Measurements from ENCODE around the gene RAB40B. TPM values are rescaled to one million over a fixed set of nuclear protein-coding genes. Genes with fewer than 3 reads are reported as not detected.

Gene RAB40B
- total RNA-seq, 2 experiments from 2014 or later, result 1.3 to 2.2 TPM

- POLR2A ChIA-PET, result interaction anchor here (1.6 kb wide), 1 partner anchor 9 kb away, joined by 4 read pairs; no protein-coding TSS in a partner anchor
- ATAC-seq (no peak), DNase-seq (no peak)
- CTCF ChIA-PET, result no interaction called here
- Mint-ChIP-seq H3K4me1 (ENCODE audit: low read depth) (peaks cover 5% of the 10 kb centered on the region), H3K4me3 (peak overlapping the region; percentile 40), H3K27me3 (ENCODE audit: low read depth) (peaks cover 14% of the 10 kb centered on the region), H3K27ac (no peak overlapping the region), H3K36me3 (ENCODE audit: low read depth) (no peaks in the 10 kb centered on the region), H3K9me3 (ENCODE audit: insufficient read depth) (peaks cover 13% of the 10 kb centered on the region)
Observed at GRCh38 chr17:82696916-82697807, 1.3 kb downstream of the RAB40B start.

GRCh38 chr17:82696259-82696658 is 2.2 kb downstream of the RAB40B start:
- Mint-ChIP-seq H3K4me3 (no peak overlapping the region), H3K9me3 (ENCODE audit: insufficient read depth) (peaks cover 13% of the 10 kb centered on the region), H3K36me3 (ENCODE audit: low read depth) (no peaks in the 10 kb centered on the region), H3K27me3 (ENCODE audit: low read depth) (peaks cover 14% of the 10 kb centered on the region), H3K4me1 (ENCODE audit: low read depth) (peaks cover 5% of the 10 kb centered on the region), H3K27ac (no peak overlapping the region)
- DNase-seq (peak; percentile 19), ATAC-seq (no peak)
- CTCF ChIA-PET, result no interaction called here
- POLR2A ChIA-PET, result no interaction called here

- H3K27me3 Mint-ChIP-seq (ENCODE audit: low read depth), result peaks cover 14% of the 10 kb centered on the region
- no peak overlapping the region for H3K27ac Mint-ChIP-seq
- no peak overlapping the region for H3K4me3 Mint-ChIP-seq
- POLR2A ChIA-PET, result no interaction called here
- peaks cover 13% of the 10 kb centered on the region for H3K9me3 Mint-ChIP-seq (ENCODE audit: insufficient read depth)
- H3K36me3 Mint-ChIP-seq (ENCODE audit: low read depth), result no peaks in the 10 kb centered on the region
- no peak for ATAC-seq
- DNase-seq, result no peak
- peaks cover 5% of the 10 kb centered on the region for H3K4me1 Mint-ChIP-seq (ENCODE audit: low read depth)
- CTCF ChIA-PET, result no interaction called here
Observed at GRCh38 chr17:82694647-82695046, 3.9 kb downstream of the RAB40B start.

- peaks cover 12% of the 10 kb centered on the region for H3K27me3 Mint-ChIP-seq (ENCODE audit: low read depth)
- H3K27ac Mint-ChIP-seq, result no peak overlapping the region
- H3K4me3 Mint-ChIP-seq, result no peak overlapping the region
- H3K4me1 Mint-ChIP-seq (ENCODE audit: low read depth), result no peaks in the 10 kb centered on the region
- CTCF ChIA-PET, result no interaction called here
- POLR2A ChIA-PET, result no interaction called here
- no peak for DNase-seq
- peaks cover 13% of the 10 kb centered on the region for H3K9me3 Mint-ChIP-seq (ENCODE audit: insufficient read depth)
- ATAC-seq, result no peak
- no peaks in the 10 kb centered on the region for H3K36me3 Mint-ChIP-seq (ENCODE audit: low read depth)
Observed at GRCh38 chr17:82693168-82693867, 5.2 kb downstream of the RAB40B start.

- ChIA-PET POLR2A (interaction anchor here (0.7 kb wide), 1 partner anchor 8 kb away, joined by 4 read pairs; no protein-coding TSS in a partner anchor), CTCF (no interaction called here)
- DNase-seq, result no peak
- H3K4me3 Mint-ChIP-seq, result no peak overlapping the region
- H3K27ac Mint-ChIP-seq, result no peak overlapping the region
- peaks cover 13% of the 10 kb centered on the region for H3K9me3 Mint-ChIP-seq (ENCODE audit: insufficient read depth)
- peaks cover 11% of the 10 kb centered on the region for H3K27me3 Mint-ChIP-seq (ENCODE audit: low read depth)
- no peak for ATAC-seq
- H3K4me1 Mint-ChIP-seq (ENCODE audit: low read depth), result no peaks in the 10 kb centered on the region
- no peaks in the 10 kb centered on the region for H3K36me3 Mint-ChIP-seq (ENCODE audit: low read depth)
Observed at GRCh38 chr17:82692268-82692667, 6.2 kb downstream of the RAB40B start.

- ATAC-seq (no peak), DNase-seq (no peak)
- H3K36me3 Mint-ChIP-seq (ENCODE audit: low read depth), result no peaks in the 10 kb centered on the region
- peaks cover 13% of the 10 kb centered on the region for H3K9me3 Mint-ChIP-seq (ENCODE audit: insufficient read depth)
- H3K27me3 Mint-ChIP-seq (ENCODE audit: low read depth), result peaks cover 6% of the 10 kb centered on the region
- no peak overlapping the region for H3K4me3 Mint-ChIP-seq
- no peaks in the 10 kb centered on the region for H3K4me1 Mint-ChIP-seq (ENCODE audit: low read depth)
- H3K27ac Mint-ChIP-seq, result no peak overlapping the region
- ChIA-PET CTCF (no interaction called here), POLR2A (no interaction called here)
Observed at GRCh38 chr17:82691714-82692113, 6.8 kb downstream of the RAB40B start.

- H3K27ac Mint-ChIP-seq, result no peak overlapping the region
- H3K4me1 Mint-ChIP-seq (ENCODE audit: low read depth), result no peaks in the 10 kb centered on the region
- H3K27me3 Mint-ChIP-seq (ENCODE audit: low read depth), result no peaks in the 10 kb centered on the region
- CTCF ChIA-PET, result no interaction called here
- H3K4me3 Mint-ChIP-seq, result no peak overlapping the region
- no peak for DNase-seq
- ATAC-seq, result no peak
- POLR2A ChIA-PET, result no interaction called here
- H3K9me3 Mint-ChIP-seq (ENCODE audit: insufficient read depth), result peaks cover 13% of the 10 kb centered on the region
- no peaks in the 10 kb centered on the region for H3K36me3 Mint-ChIP-seq (ENCODE audit: low read depth)
Observed at GRCh38 chr17:82690786-82691489, 7.6 kb downstream of the RAB40B start.

GRCh38 chr17:82689077-82689476 is 9.4 kb downstream of the RAB40B start:
- Mint-ChIP-seq H3K4me3 (no peak overlapping the region), H3K27ac (no peak overlapping the region), H3K4me1 (ENCODE audit: low read depth) (no peaks in the 10 kb centered on the region), H3K9me3 (ENCODE audit: insufficient read depth) (peaks cover 6% of the 10 kb centered on the region), H3K27me3 (ENCODE audit: low read depth) (no peaks in the 10 kb centered on the region), H3K36me3 (ENCODE audit: low read depth) (no peaks in the 10 kb centered on the region)
- ATAC-seq, result no peak
- DNase-seq, result no peak
- POLR2A ChIA-PET, result interaction anchor here (1.4 kb wide), 1 partner anchor 8 kb away, joined by 4 read pairs; no protein-coding TSS in a partner anchor
- CTCF ChIA-PET, result interaction anchor here (1.6 kb wide), 1 partner anchor 12 kb away, joined by 3 read pairs; no protein-coding TSS in a partner anchor

- ATAC-seq (no peak), DNase-seq (no peak)
- no peaks in the 10 kb centered on the region for H3K27me3 Mint-ChIP-seq (ENCODE audit: low read depth)
- ChIA-PET POLR2A (interaction anchor here (1.4 kb wide), 1 partner anchor 10 kb away, joined by 4 read pairs; no protein-coding TSS in a partner anchor), CTCF (interaction anchor here (1.6 kb wide), 1 partner anchor 11 kb away, joined by 3 read pairs; no protein-coding TSS in a partner anchor)
- no peaks in the 10 kb centered on the region for H3K36me3 Mint-ChIP-seq (ENCODE audit: low read depth)
- no peak overlapping the region for H3K4me3 Mint-ChIP-seq
- H3K9me3 Mint-ChIP-seq (ENCODE audit: insufficient read depth), result no peaks in the 10 kb centered on the region
- H3K4me1 Mint-ChIP-seq (ENCODE audit: low read depth), result no peaks in the 10 kb centered on the region
- no peak overlapping the region for H3K27ac Mint-ChIP-seq
Observed at GRCh38 chr17:82687871-82688270, 10.6 kb downstream of the RAB40B start.

- Mint-ChIP-seq H3K4me3 (no peak overlapping the region), H3K4me1 (ENCODE audit: low read depth) (no peaks in the 10 kb centered on the region), H3K27me3 (ENCODE audit: low read depth) (no peaks in the 10 kb centered on the region), H3K9me3 (ENCODE audit: insufficient read depth) (peaks cover 1% of the 10 kb centered on the region), H3K27ac (no peak overlapping the region), H3K36me3 (ENCODE audit: low read depth) (no peaks in the 10 kb centered on the region)
- ChIA-PET POLR2A (no interaction called here), CTCF (no interaction called here)
- DNase-seq, result no peak
- no peak for ATAC-seq
Observed at GRCh38 chr17:82687375-82687861, 11.1 kb downstream of the RAB40B start.

- no peak overlapping the region for H3K4me3 Mint-ChIP-seq
- peaks cover 9% of the 10 kb centered on the region for H3K9me3 Mint-ChIP-seq (ENCODE audit: insufficient read depth)
- no peak for DNase-seq
- no peak overlapping the region for H3K27ac Mint-ChIP-seq
- POLR2A ChIA-PET, result no interaction called here
- H3K36me3 Mint-ChIP-seq (ENCODE audit: low read depth), result peaks cover 2% of the 10 kb centered on the region
- no peaks in the 10 kb centered on the region for H3K4me1 Mint-ChIP-seq (ENCODE audit: low read depth)
- CTCF ChIA-PET, result no interaction called here
- no peaks in the 10 kb centered on the region for H3K27me3 Mint-ChIP-seq (ENCODE audit: low read depth)
- no peak for ATAC-seq
Observed at GRCh38 chr17:82686366-82687324, 11.9 kb downstream of the RAB40B start.
